SK-N-SH treated with all-trans-retinoic acid at 6 μM for 48 hours (cell line): ENCODE data around the gene PSME3.

Source experiments
- ARNTL ChIP-seq: fragments of 450-650 bp; formaldehyde crosslinking; IDR thresholded peaks from 2 replicates; pipeline ENCODE4 v1.5.0; 2020; ENCODE audit warnings: low read depth, mild to moderate bottlenecking, moderate library complexity, borderline replicate concordance
- CSDC2 ChIP-seq: fragments of 250-450 bp; sonication (Bioruptor Pico); IDR thresholded peaks from 2 replicates; pipeline ENCODE4 v1.5.0; 2020; ENCODE audit warnings: mild to moderate bottlenecking, moderate library complexity
- ESRRG ChIP-seq: fragments of 250-450 bp; sonication (Bioruptor Pico); IDR thresholded peaks from 2 replicates; pipeline ENCODE4 v1.6.1; 2021; ENCODE audit warnings: mild to moderate bottlenecking
- ISL1 ChIP-seq: fragments of 250-450 bp; sonication (Bioruptor Pico); IDR thresholded peaks from 2 replicates; pipeline ENCODE4 v2.1.2; 2022; ENCODE audit warnings: mild to moderate bottlenecking, moderate library complexity
- OSR1 ChIP-seq: fragments of 250-450 bp; sonication (Bioruptor Pico); IDR thresholded peaks from 2 replicates; pipeline ENCODE4 v1.8.0; 2022; ENCODE audit warnings: moderate library complexity, mild to moderate bottlenecking, inconsistent platforms
- SNAI2 ChIP-seq: fragments of 250-450 bp; sonication (Bioruptor Pico); IDR thresholded peaks from 2 replicates; pipeline ENCODE4 v1.5.0; 2020; ENCODE audit warnings: mild to moderate bottlenecking, moderate library complexity
- TCF4 ChIP-seq: fragments of 250-450 bp; sonication (Bioruptor Pico); IDR thresholded peaks from 2 replicates; pipeline ENCODE4 v1.8.0; 2021; ENCODE audit warnings: mild to moderate bottlenecking, moderate library complexity, borderline replicate concordance
- TSHZ2 ChIP-seq: fragments of 250-450 bp; sonication (Bioruptor Pico); IDR thresholded peaks from 2 replicates; pipeline ENCODE4 v1.5.0; 2020; ENCODE audit warnings: mild to moderate bottlenecking, moderate library complexity
- ZC3H10 ChIP-seq: fragments of 250-450 bp; sonication (Bioruptor Pico); IDR thresholded peaks from 2 replicates; pipeline ENCODE4 v1.5.1; 2021; ENCODE audit warnings: mild to moderate bottlenecking, moderate library complexity
- ZFP3 ChIP-seq: fragments of 250-450 bp; sonication (Bioruptor Pico); IDR thresholded peaks from 2 replicates; pipeline ENCODE4 v1.5.0; 2020; ENCODE audit warnings: mild to moderate bottlenecking, moderate library complexity
- TF ChIP-seq, protein P1 (sequence below): fragments of 250-450 bp; sonication (Bioruptor Pico); IDR thresholded peaks from 2 replicates; pipeline ENCODE4 v1.8.0; 2021; ENCODE audit warnings: low read depth, mild to moderate bottlenecking, moderate library complexity, borderline replicate concordance
- TF ChIP-seq, protein P2 (sequence below): fragments of 250-450 bp; sonication (Bioruptor Pico); IDR thresholded peaks from 2 replicates; pipeline ENCODE4 v1.5.1; 2020; ENCODE audit warnings: low read depth, mild to moderate bottlenecking, moderate library complexity
- TF ChIP-seq, protein P3 (sequence below): fragments of 250-450 bp; sonication (Bioruptor Pico); IDR thresholded peaks from 2 replicates; pipeline ENCODE4 v1.8.0; 2020; ENCODE audit warnings: mild to moderate bottlenecking, moderate library complexity, borderline replicate concordance

DNA sequence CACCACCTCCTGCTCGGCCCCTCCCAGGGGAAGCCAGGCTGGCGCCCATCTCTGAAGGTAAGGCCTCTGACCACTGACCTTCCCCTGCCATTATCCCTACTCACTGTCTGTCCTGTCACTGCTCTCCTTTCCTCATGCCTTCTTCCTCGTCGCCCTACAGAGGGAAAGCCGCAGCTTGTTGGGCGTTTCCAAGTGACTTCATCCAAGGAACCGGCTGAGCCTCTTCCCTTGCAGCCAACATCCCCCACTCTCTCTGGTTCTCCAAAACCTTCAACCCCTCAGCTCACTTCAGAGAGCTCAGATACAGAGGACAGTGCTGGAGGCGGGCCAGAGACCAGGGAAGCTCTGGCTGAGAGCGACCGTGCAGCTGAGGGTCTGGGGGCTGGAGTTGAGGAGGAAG lies 37.7 kb upstream of the PSME3 start:
- TF ChIP-seq TSHZ2 (CRISPR knock-in tag): no peak
- TF ChIP-seq ZFP3 (CRISPR knock-in tag): no peak
- no peak for TF ChIP-seq ISL1 (CRISPR knock-in tag)
- TF ChIP-seq, protein P1, sequence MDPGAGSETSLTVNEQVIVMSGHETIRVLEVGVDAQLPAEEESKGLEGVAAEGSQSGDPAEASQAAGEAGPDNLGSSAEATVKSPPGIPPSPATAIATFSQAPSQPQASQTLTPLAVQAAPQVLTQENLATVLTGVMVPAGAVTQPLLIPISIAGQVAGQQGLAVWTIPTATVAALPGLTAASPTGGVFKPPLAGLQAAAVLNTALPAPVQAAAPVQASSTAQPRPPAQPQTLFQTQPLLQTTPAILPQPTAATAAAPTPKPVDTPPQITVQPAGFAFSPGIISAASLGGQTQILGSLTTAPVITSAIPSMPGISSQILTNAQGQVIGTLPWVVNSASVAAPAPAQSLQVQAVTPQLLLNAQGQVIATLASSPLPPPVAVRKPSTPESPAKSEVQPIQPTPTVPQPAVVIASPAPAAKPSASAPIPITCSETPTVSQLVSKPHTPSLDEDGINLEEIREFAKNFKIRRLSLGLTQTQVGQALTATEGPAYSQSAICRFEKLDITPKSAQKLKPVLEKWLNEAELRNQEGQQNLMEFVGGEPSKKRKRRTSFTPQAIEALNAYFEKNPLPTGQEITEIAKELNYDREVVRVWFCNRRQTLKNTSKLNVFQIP: no peak
- TF ChIP-seq, protein P2, sequence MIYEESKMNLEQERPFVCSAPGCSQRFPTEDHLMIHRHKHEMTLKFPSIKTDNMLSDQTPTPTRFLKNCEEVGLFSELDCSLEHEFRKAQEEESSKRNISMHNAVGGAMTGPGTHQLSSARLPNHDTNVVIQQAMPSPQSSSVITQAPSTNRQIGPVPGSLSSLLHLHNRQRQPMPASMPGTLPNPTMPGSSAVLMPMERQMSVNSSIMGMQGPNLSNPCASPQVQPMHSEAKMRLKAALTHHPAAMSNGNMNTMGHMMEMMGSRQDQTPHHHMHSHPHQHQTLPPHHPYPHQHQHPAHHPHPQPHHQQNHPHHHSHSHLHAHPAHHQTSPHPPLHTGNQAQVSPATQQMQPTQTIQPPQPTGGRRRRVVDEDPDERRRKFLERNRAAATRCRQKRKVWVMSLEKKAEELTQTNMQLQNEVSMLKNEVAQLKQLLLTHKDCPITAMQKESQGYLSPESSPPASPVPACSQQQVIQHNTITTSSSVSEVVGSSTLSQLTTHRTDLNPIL (CRISPR knock-in tag): no peak
- TF ChIP-seq, protein P3, sequence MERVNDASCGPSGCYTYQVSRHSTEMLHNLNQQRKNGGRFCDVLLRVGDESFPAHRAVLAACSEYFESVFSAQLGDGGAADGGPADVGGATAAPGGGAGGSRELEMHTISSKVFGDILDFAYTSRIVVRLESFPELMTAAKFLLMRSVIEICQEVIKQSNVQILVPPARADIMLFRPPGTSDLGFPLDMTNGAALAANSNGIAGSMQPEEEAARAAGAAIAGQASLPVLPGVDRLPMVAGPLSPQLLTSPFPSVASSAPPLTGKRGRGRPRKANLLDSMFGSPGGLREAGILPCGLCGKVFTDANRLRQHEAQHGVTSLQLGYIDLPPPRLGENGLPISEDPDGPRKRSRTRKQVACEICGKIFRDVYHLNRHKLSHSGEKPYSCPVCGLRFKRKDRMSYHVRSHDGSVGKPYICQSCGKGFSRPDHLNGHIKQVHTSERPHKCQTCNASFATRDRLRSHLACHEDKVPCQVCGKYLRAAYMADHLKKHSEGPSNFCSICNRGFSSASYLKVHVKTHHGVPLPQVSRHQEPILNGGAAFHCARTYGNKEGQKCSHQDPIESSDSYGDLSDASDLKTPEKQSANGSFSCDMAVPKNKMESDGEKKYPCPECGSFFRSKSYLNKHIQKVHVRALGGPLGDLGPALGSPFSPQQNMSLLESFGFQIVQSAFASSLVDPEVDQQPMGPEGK (CRISPR knock-in tag): no peak
- no peak for TF ChIP-seq OSR1 (CRISPR knock-in tag)
- no peak for TF ChIP-seq CSDC2 (CRISPR knock-in tag)
- TF ChIP-seq ZC3H10: no peak
- no peak for TF ChIP-seq SNAI2 (CRISPR knock-in tag)
- TF ChIP-seq ESRRG (CRISPR knock-in tag): no peak
- no peak for TF ChIP-seq ARNTL (CRISPR knock-in tag)
- no peak for TF ChIP-seq TCF4
